Measurements from ENCODE around the gene VSIR.
A peak's percentile ranks its signal among the peaks of the same experiment; 100 is the strongest.

The VSIR gene

GRCh38 chr10:71708301-71708703, 65.0 kb downstream of the VSIR start:
- Histone ChIP-seq H2BK5ac (ENCODE audit: low read depth, low read length, poor library complexity, severe bottlenecking) (no peak overlapping the region), H3K4me3 (ENCODE audit: insufficient read depth in 1 of 2, low read depth in 1 of 2, low read length in 2 of 2) (no peak overlapping the region), H3K4me2 (ENCODE audit: low read length, poor library complexity, severe bottlenecking) (no peak overlapping the region), H4K91ac (ENCODE audit: low read length) (no peak overlapping the region), H3K27me3 (ENCODE audit: control insufficient read depth in 1 of 2, insufficient read depth in 1 of 2, low read length in 2 of 2) (peaks cover 19 to 51% of the 10 kb centered on the region in 2 experiments), H2AK5ac (ENCODE audit: low read length, severe bottlenecking) (no peak overlapping the region), H3K23ac (ENCODE audit: low read length in 2 of 2) (no peak overlapping the region), H2BK12ac (ENCODE audit: low read length in 2 of 2) (no peak overlapping the region), H3K27ac (ENCODE audit: low read length, poor library complexity, severe bottlenecking) (no peak overlapping the region), H3K9me3 (ENCODE audit: control insufficient read depth, low read length) (no peaks in the 10 kb centered on the region), H2BK15ac (ENCODE audit: low read depth, poor library complexity, severe bottlenecking) (no peak overlapping the region), H3K18ac (ENCODE audit: low read depth in 1 of 2, low read length in 2 of 2) (no peak overlapping the region), H3K4me1 (ENCODE audit: control insufficient read depth, insufficient read depth, low read depth, low read length) (peaks cover 5% of the 10 kb centered on the region), H4K8ac (ENCODE audit: low read length) (no peak overlapping the region), H3K4ac (ENCODE audit: low read depth in 1 of 2, low read length in 2 of 2) (no peak overlapping the region), H3K9ac (ENCODE audit: low read length) (no peak overlapping the region), H2AFZ (ENCODE audit: low read depth, low read length) (no peak overlapping the region), H3K14ac (ENCODE audit: low read length in 2 of 2) (no peak overlapping the region), H3K36me3 (ENCODE audit: control insufficient read depth in 1 of 2, insufficient read depth in 2 of 2, low read depth in 1 of 2, low read length in 2 of 2) (no peaks in the 10 kb centered on the region), H2BK120ac (ENCODE audit: low read depth, low read length) (no peak overlapping the region), H3K79me1 (replicated peaks; ENCODE audit: low read length, poor library complexity, severe bottlenecking) (no peaks in the 10 kb centered on the region)
- WGBS: 22% methylated on average over 10 of the region's 10 CpGs
- DNase-seq: peak; percentile 11

GRCh38 chr10:71707240-71707789, 66.0 kb downstream of the VSIR start:
- Histone ChIP-seq H2BK12ac (ENCODE audit: low read length in 2 of 2) (no peak overlapping the region), H4K8ac (ENCODE audit: low read length) (no peak overlapping the region), H3K4ac (ENCODE audit: low read depth in 1 of 2, low read length in 2 of 2) (no peak overlapping the region), H3K4me3 (ENCODE audit: insufficient read depth in 1 of 2, low read depth in 1 of 2, low read length in 2 of 2) (no peak overlapping the region), H3K9me3 (ENCODE audit: control insufficient read depth, low read length) (no peaks in the 10 kb centered on the region), H2BK5ac (ENCODE audit: low read depth, low read length, poor library complexity, severe bottlenecking) (no peak overlapping the region), H3K14ac (ENCODE audit: low read length in 2 of 2) (no peak overlapping the region), H3K23ac (ENCODE audit: low read length in 2 of 2) (peak overlapping the region in 1 of 2 experiments; percentile 3), H2BK15ac (ENCODE audit: low read depth, poor library complexity, severe bottlenecking) (peak overlapping the region; percentile 65), H2BK120ac (ENCODE audit: low read depth, low read length) (no peak overlapping the region), H2AFZ (ENCODE audit: low read depth, low read length) (no peak overlapping the region), H3K36me3 (ENCODE audit: control insufficient read depth in 1 of 2, insufficient read depth in 2 of 2, low read depth in 1 of 2, low read length in 2 of 2) (no peaks in the 10 kb centered on the region), H3K4me1 (ENCODE audit: control insufficient read depth, insufficient read depth, low read depth, low read length) (peaks cover 5% of the 10 kb centered on the region), H3K27ac (ENCODE audit: low read length, poor library complexity, severe bottlenecking) (no peak overlapping the region), H3K9ac (ENCODE audit: low read length) (no peak overlapping the region), H2AK5ac (ENCODE audit: low read length, severe bottlenecking) (no peak overlapping the region), H4K91ac (ENCODE audit: low read length) (peak overlapping the region; percentile 28), H3K27me3 (ENCODE audit: control insufficient read depth in 1 of 2, insufficient read depth in 1 of 2, low read length in 2 of 2) (peaks cover 28 to 61% of the 10 kb centered on the region in 2 experiments), H3K79me1 (replicated peaks; ENCODE audit: low read length, poor library complexity, severe bottlenecking) (no peaks in the 10 kb centered on the region), H3K4me2 (ENCODE audit: low read length, poor library complexity, severe bottlenecking) (no peak overlapping the region), H3K18ac (ENCODE audit: low read depth in 1 of 2, low read length in 2 of 2) (no peak overlapping the region)
- 80% methylated on average over 5 of the region's 5 CpGs for WGBS
- no peak for DNase-seq

- no peak overlapping the region for H3K18ac ChIP-seq (ENCODE audit: low read depth in 1 of 2, low read length in 2 of 2)
- H2BK120ac ChIP-seq (ENCODE audit: low read depth, low read length): no peak overlapping the region
- H3K14ac ChIP-seq (ENCODE audit: low read length in 2 of 2): no peak overlapping the region
- H2AK5ac ChIP-seq (ENCODE audit: low read length, severe bottlenecking): no peak overlapping the region
- H3K23ac ChIP-seq (ENCODE audit: low read length in 2 of 2): no peak overlapping the region
- no peak overlapping the region for H2BK12ac ChIP-seq (ENCODE audit: low read length in 2 of 2)
- H3K4ac ChIP-seq (ENCODE audit: low read depth in 1 of 2, low read length in 2 of 2): no peak overlapping the region
- peaks cover 31 to 65% of the 10 kb centered on the region in 2 experiments for H3K27me3 ChIP-seq (ENCODE audit: control insufficient read depth in 1 of 2, insufficient read depth in 1 of 2, low read length in 2 of 2)
- DNase-seq: no peak
- WGBS: 88% methylated on average over 35 of the region's 35 CpGs
- no peaks in the 10 kb centered on the region for H3K79me1 ChIP-seq (replicated peaks; ENCODE audit: low read length, poor library complexity, severe bottlenecking)
- H3K9ac ChIP-seq (ENCODE audit: low read length): no peak overlapping the region
- H4K91ac ChIP-seq (ENCODE audit: low read length): no peak overlapping the region
- H2BK15ac ChIP-seq (ENCODE audit: low read depth, poor library complexity, severe bottlenecking): no peak overlapping the region
- no peak overlapping the region for H3K27ac ChIP-seq (ENCODE audit: low read length, poor library complexity, severe bottlenecking)
- peaks cover 5% of the 10 kb centered on the region for H3K4me1 ChIP-seq (ENCODE audit: control insufficient read depth, insufficient read depth, low read depth, low read length)
- no peak overlapping the region for H3K4me2 ChIP-seq (ENCODE audit: low read length, poor library complexity, severe bottlenecking)
- H2AFZ ChIP-seq (ENCODE audit: low read depth, low read length): no peak overlapping the region
- H3K36me3 ChIP-seq (ENCODE audit: control insufficient read depth in 1 of 2, insufficient read depth in 2 of 2, low read depth in 1 of 2, low read length in 2 of 2): no peaks in the 10 kb centered on the region
- no peak overlapping the region for H4K8ac ChIP-seq (ENCODE audit: low read length)
- H3K4me3 ChIP-seq (ENCODE audit: insufficient read depth in 1 of 2, low read depth in 1 of 2, low read length in 2 of 2): no peak overlapping the region
- H2BK5ac ChIP-seq (ENCODE audit: low read depth, low read length, poor library complexity, severe bottlenecking): no peak overlapping the region
- no peaks in the 10 kb centered on the region for H3K9me3 ChIP-seq (ENCODE audit: control insufficient read depth, low read length)
Measured at GRCh38 chr10:71706216-71707121, 66.9 kb downstream of the VSIR start.

DNA sequence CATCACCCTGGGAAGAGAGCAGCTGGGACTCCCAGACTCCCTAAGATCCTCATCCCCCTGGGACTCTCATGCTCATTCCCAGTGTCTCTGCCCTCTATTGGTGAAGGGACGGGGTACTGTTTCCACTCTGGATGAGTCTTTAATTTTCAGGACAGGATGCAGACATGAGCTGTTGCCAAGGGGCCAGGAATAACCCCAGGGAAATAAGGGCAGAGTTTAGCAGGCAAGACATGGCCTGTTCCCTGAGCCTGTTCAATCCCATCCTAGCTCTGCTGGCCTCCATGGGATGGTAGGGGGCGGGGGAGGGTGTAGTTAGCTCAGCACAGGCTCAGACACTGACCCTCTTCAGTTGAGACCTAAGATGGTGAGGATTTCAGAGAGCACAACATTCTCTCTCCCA, 67.7 kb downstream of the VSIR start:
- Histone ChIP-seq H3K4me2 (ENCODE audit: low read length, poor library complexity, severe bottlenecking) (no peak overlapping the region), H3K79me1 (replicated peaks; ENCODE audit: low read length, poor library complexity, severe bottlenecking) (no peaks in the 10 kb centered on the region), H2BK15ac (ENCODE audit: low read depth, poor library complexity, severe bottlenecking) (no peak overlapping the region), H3K4me3 (ENCODE audit: insufficient read depth in 1 of 2, low read depth in 1 of 2, low read length in 2 of 2) (no peak overlapping the region), H2BK12ac (ENCODE audit: low read length in 2 of 2) (no peak overlapping the region), H3K9ac (ENCODE audit: low read length) (no peak overlapping the region), H3K4me1 (ENCODE audit: control insufficient read depth, insufficient read depth, low read depth, low read length) (no peaks in the 10 kb centered on the region), H4K8ac (ENCODE audit: low read length) (no peak overlapping the region), H3K36me3 (ENCODE audit: control insufficient read depth in 1 of 2, insufficient read depth in 2 of 2, low read depth in 1 of 2, low read length in 2 of 2) (no peaks in the 10 kb centered on the region), H3K14ac (ENCODE audit: low read length in 2 of 2) (no peak overlapping the region), H2AFZ (ENCODE audit: low read depth, low read length) (no peak overlapping the region), H2BK5ac (ENCODE audit: low read depth, low read length, poor library complexity, severe bottlenecking) (no peak overlapping the region), H3K27me3 (ENCODE audit: control insufficient read depth in 1 of 2, insufficient read depth in 1 of 2, low read length in 2 of 2) (peaks cover 40 to 69% of the 10 kb centered on the region in 2 experiments), H3K18ac (ENCODE audit: low read depth in 1 of 2, low read length in 2 of 2) (no peak overlapping the region), H2AK5ac (ENCODE audit: low read length, severe bottlenecking) (no peak overlapping the region), H3K4ac (ENCODE audit: low read depth in 1 of 2, low read length in 2 of 2) (no peak overlapping the region), H4K91ac (ENCODE audit: low read length) (no peak overlapping the region), H3K9me3 (ENCODE audit: control insufficient read depth, low read length) (no peaks in the 10 kb centered on the region), H3K23ac (ENCODE audit: low read length in 2 of 2) (no peak overlapping the region), H3K27ac (ENCODE audit: low read length, poor library complexity, severe bottlenecking) (no peak overlapping the region), H2BK120ac (ENCODE audit: low read depth, low read length) (no peak overlapping the region)
- 36% methylated on average over 2 of the region's 2 CpGs for WGBS
- no peak for DNase-seq

Measured in mesenchymal stem cell (in vitro differentiated cells and primary cell).